ENCODE data around the gene CEP164. TPM values are rescaled to one million over a fixed set of nuclear protein-coding genes. Genes with fewer than 3 reads are reported as not detected.

CEP164 gene
- polyA plus RNA-seq, 1 donor from 2014 or later, result 27.4 TPM

GRCh38 chr11:117458275-117459122, 130.8 kb downstream of the CEP164 start:
- H3K4me3 ChIP-seq (ENCODE audit: low read length), result no peak overlapping the region
- no peak overlapping the region for H3K9ac ChIP-seq (ENCODE audit: low read length)
- H3F3A ChIP-seq (ENCODE audit: insufficient read depth, low read length, poor library complexity, severe bottlenecking), result no peaks in the 10 kb centered on the region
- H3K4me2 ChIP-seq (ENCODE audit: low read length), result no peak overlapping the region
- H3K9me3 ChIP-seq (ENCODE audit: low read length), result no peaks in the 10 kb centered on the region
- no peaks in the 10 kb centered on the region for H3K36me3 ChIP-seq (ENCODE audit: insufficient read depth, low read length)
- no peak overlapping the region for H3K27ac ChIP-seq (ENCODE audit: low read length)
- no peaks in the 10 kb centered on the region for H3K27me3 ChIP-seq (ENCODE audit: insufficient read depth, low read depth, low read length)
- no peak for TF ChIP-seq REST (IDR thresholded peaks at IDR 0.05; ENCODE audit: borderline replicate concordance)
- TF ChIP-seq POLR2AphosphoS5 (IDR thresholded peaks at IDR 0.05), result no peak
- no peak for TF ChIP-seq MXI1 (conservative IDR thresholded peaks at IDR 0.05; ENCODE audit: poor library complexity, severe bottlenecking)
- TF ChIP-seq RAD21 (conservative IDR thresholded peaks at IDR 0.05), result no peak
- TF ChIP-seq EZH2 (IDR thresholded peaks at IDR 0.05; ENCODE audit: borderline replicate concordance, insufficient read depth, low read length, poor library complexity, severe bottlenecking), result no peak
- no peak for TF ChIP-seq TAF1 (IDR thresholded peaks at IDR 0.05; ENCODE audit: low read depth)
- no peak for TF ChIP-seq CTCF (IDR thresholded peaks at IDR 0.05; ENCODE audit: poor library complexity, severe bottlenecking)
- no peak for TF ChIP-seq EP300 (conservative IDR thresholded peaks at IDR 0.05; ENCODE audit: poor library complexity, severe bottlenecking)
- no peak for TF ChIP-seq SMC3 (conservative IDR thresholded peaks at IDR 0.05; ENCODE audit: poor library complexity)
- H2AFZ ChIP-seq (ENCODE audit: low read depth, low read length), result no peak overlapping the region
- no peaks in the 10 kb centered on the region for H4K20me1 ChIP-seq (ENCODE audit: insufficient read depth)
- H3K79me2 ChIP-seq (replicated peaks; ENCODE audit: insufficient read depth, low read length), result no peaks in the 10 kb centered on the region
- H3K9me2 ChIP-seq (ENCODE audit: insufficient read depth, low read length), result no peaks in the 10 kb centered on the region

- no peak overlapping the region for H2AFZ ChIP-seq (ENCODE audit: low read depth, low read length)
- H3K36me3 ChIP-seq (ENCODE audit: insufficient read depth, low read length), result no peaks in the 10 kb centered on the region
- H3K9me2 ChIP-seq (ENCODE audit: insufficient read depth, low read length), result no peaks in the 10 kb centered on the region
- TF ChIP-seq CTCF (IDR thresholded peaks at IDR 0.05; ENCODE audit: poor library complexity, severe bottlenecking), result no peak
- TF ChIP-seq REST (IDR thresholded peaks at IDR 0.05; ENCODE audit: borderline replicate concordance), result no peak
- no peak for TF ChIP-seq RAD21 (conservative IDR thresholded peaks at IDR 0.05)
- no peak for TF ChIP-seq POLR2AphosphoS5 (IDR thresholded peaks at IDR 0.05)
- TF ChIP-seq EZH2 (IDR thresholded peaks at IDR 0.05; ENCODE audit: borderline replicate concordance, insufficient read depth, low read length, poor library complexity, severe bottlenecking), result no peak
- no peak overlapping the region for H3K4me3 ChIP-seq (ENCODE audit: low read length)
- H3K4me2 ChIP-seq (ENCODE audit: low read length), result no peak overlapping the region
- H3K27ac ChIP-seq (ENCODE audit: low read length), result no peak overlapping the region
- no peaks in the 10 kb centered on the region for H3K27me3 ChIP-seq (ENCODE audit: insufficient read depth, low read depth, low read length)
- H3F3A ChIP-seq (ENCODE audit: insufficient read depth, low read length, poor library complexity, severe bottlenecking), result no peaks in the 10 kb centered on the region
- H3K9me3 ChIP-seq (ENCODE audit: low read length), result no peaks in the 10 kb centered on the region
- no peak overlapping the region for H3K9ac ChIP-seq (ENCODE audit: low read length)
- H4K20me1 ChIP-seq (ENCODE audit: insufficient read depth), result no peaks in the 10 kb centered on the region
- no peaks in the 10 kb centered on the region for H3K79me2 ChIP-seq (replicated peaks; ENCODE audit: insufficient read depth, low read length)
Measured at GRCh38 chr11:117459123-117459978, 131.7 kb downstream of the CEP164 start.
